22Rv1 (cell line): ENCODE measurements around the gene CFAP73.

Source experiments
- H3K27ac ChIP-seq: fragments of 450-650 bp; 2 replicates; pipeline ENCODE4 v1.5.1; 2017
- ZFX ChIP-seq: fragments of 450-650 bp; IDR thresholded peaks from 2 replicates; pipeline ENCODE4 v1.6.1; 2017; ENCODE audit warnings: antibody characterized with exemption, borderline replicate concordance
- TF ChIP-seq, protein P1 (sequence below): fragments of 450-650 bp; IDR thresholded peaks from 2 replicates; pipeline ENCODE4 v1.5.1; 2017; ENCODE audit warnings: mild to moderate bottlenecking

Gene CFAP73

DNA sequence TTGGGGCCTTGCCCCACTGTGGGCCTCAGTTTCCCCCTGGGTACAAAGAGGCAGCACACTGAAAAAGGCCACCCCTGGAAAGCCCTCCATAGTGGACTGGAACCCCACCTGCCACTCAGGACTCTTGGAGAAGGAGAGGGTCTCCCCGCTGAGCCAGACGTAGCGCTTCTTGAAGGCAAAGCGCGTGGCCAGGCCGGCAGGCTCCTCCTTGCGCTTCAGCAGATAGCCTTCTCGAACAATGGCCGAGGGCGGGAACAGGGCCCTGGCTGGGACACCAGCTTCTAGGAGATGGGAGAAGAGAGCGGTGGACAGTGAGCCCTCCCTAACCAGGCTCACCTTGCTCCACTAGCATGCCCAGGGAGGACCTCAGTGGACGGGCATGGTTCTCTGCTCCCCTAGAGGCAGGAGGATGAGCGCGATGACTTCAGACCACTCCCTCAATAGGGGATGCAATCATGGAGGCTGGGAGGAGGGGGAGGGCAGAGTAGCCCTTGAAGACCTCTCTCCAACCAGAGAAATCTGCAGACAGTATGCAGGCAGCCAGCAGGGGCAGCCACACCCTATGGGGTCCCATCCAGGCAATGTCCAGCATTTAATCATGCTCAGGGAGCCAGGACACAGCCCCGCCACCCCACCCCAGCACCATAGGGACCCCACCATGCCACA is 43.8 kb upstream of the CFAP73 start:
- no peak for TF ChIP-seq ZFX
- TF ChIP-seq, protein P1, sequence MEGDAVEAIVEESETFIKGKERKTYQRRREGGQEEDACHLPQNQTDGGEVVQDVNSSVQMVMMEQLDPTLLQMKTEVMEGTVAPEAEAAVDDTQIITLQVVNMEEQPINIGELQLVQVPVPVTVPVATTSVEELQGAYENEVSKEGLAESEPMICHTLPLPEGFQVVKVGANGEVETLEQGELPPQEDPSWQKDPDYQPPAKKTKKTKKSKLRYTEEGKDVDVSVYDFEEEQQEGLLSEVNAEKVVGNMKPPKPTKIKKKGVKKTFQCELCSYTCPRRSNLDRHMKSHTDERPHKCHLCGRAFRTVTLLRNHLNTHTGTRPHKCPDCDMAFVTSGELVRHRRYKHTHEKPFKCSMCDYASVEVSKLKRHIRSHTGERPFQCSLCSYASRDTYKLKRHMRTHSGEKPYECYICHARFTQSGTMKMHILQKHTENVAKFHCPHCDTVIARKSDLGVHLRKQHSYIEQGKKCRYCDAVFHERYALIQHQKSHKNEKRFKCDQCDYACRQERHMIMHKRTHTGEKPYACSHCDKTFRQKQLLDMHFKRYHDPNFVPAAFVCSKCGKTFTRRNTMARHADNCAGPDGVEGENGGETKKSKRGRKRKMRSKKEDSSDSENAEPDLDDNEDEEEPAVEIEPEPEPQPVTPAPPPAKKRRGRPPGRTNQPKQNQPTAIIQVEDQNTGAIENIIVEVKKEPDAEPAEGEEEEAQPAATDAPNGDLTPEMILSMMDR = no peak
- H3K27ac ChIP-seq = no peak overlapping the region

DNA sequence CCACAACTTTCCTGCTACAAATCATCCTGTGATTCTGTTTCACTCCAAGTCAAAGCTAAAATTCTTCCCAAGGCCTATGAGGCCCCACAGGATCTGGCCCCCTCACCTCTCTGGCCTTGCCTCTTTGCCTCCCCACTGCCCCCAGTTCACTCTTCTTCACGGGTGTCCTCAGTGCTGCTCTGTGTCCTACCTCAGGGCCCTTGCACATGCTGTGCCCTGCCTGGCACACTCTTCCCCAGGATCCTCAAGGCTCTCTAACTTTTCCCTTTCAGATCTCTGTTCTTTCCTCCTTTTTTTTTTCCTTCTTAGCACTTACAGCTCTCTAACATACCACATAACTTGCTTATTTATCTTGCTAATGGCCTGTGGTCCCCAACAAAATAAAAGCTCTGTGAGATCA is 43.2 kb upstream of the CFAP73 start:
- TF ChIP-seq, protein P1 = no peak
- TF ChIP-seq ZFX = no peak
- no peak overlapping the region for H3K27ac ChIP-seq

DNA sequence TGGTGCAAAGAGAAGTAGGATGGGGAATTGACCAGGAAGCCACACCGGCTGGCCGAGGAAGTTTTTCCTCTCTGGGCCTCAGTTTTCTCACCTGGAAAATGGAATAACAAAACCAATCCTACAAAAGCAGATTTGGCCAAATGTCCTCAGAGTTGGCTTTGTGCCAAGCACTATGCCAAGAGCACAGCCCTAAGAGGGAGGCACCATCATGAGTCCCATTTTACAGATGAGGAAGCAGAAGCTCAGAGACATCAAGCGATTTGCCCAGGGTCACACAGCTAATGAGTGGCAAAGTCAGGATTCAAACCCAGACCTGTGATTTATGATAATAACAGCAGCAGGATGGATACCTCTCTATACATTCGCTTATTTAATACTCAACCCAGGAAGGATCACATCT is 41.2 kb upstream of the CFAP73 start:
- no peak overlapping the region for H3K27ac ChIP-seq
- TF ChIP-seq ZFX = no peak
- TF ChIP-seq, protein P1 = no peak

DNA sequence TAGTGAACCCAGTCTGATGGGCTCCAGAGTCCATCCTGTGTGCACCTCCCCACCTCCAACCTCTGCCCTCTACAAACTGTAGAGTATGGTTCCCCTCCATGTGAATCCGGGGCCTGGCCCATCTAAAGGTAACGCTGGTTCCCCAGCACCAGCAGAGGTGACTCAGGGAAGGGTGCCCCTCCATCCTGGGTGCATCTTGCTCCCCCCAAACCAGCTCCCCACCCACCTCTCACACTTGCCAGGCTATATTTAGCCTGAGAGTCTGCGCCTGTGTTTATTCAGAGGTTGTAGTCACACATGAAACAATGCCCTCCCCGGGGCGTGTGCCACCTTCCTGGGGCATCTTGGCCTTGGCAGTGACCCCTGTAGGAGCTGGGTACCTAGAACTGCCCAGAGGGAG is 40.2 kb upstream of the CFAP73 start:
- no peak for TF ChIP-seq ZFX
- TF ChIP-seq, protein P1 = no peak

DNA sequence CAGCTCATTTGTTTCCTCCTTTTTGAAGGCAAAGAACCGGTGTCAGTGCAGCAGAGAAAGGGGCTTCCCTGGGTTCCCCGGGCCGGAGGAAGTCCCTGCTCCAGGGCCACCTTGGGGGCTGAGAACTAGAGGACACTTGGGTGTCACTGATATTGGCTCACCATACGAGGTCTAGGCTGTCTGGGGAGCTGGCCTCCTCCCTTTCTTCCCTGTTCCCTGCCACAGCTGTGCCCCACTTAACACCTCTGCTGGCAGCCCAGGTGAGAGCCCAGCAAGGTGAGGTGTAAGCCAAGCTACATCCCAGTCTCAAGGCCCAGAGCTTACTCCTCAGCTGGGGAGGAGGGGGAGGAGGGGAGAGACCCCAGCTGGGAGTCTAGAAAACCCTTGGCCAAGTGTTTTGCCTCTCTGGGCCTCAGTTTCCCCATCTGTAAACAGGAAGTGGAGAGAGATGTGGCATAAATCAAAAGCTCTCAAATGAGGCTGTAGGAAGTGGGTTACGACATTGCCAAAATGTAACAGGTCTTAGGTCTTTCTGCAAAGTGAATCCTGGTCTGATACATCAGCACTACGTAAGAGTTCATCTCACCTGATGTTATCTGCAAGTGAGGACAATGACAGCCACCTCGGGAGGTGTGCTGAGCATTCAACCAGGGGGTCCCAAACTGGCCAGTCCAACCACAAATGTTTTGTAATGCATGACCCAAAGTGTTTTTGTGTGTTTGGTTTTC is 39.5 kb upstream of the CFAP73 start:
- TF ChIP-seq, protein P1 = no peak
- TF ChIP-seq ZFX = no peak
- H3K27ac ChIP-seq = no peak overlapping the region

More for the DNA sequence above, 40.2 kb upstream of the CFAP73 start:
- H3K27ac ChIP-seq = no peak overlapping the region

DNA sequence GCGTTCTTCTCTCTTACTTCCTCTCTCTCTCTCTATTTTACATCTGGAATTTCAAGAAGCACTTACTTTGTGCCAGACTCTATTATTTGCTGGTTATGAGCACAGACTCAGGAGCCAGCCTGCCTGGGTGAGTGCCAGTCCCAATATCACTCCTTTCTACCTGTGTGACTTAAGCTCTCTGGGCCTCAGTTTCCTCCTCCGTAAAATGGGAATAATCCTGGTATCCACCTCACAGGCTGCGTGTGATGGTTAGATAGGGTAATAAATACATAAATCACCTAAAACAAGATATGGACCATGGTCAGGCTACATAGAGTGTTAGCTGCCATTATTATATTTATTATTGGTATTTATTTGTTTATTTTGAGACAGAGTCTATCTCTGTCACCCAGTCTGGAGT is 38.3 kb upstream of the CFAP73 start:
- TF ChIP-seq ZFX = no peak
- TF ChIP-seq, protein P1 = no peak
- no peak overlapping the region for H3K27ac ChIP-seq
